CD4-positive, alpha-beta T cell treated with Interleukin-21 for 1 hour (primary cell): ENCODE results near the gene PRICKLE2.

Experiments used
- DNase-seq: peaks from one replicate; pipeline ENCODE4 v3.0.0-alpha.2; 2020

The PRICKLE2 gene

DNA sequence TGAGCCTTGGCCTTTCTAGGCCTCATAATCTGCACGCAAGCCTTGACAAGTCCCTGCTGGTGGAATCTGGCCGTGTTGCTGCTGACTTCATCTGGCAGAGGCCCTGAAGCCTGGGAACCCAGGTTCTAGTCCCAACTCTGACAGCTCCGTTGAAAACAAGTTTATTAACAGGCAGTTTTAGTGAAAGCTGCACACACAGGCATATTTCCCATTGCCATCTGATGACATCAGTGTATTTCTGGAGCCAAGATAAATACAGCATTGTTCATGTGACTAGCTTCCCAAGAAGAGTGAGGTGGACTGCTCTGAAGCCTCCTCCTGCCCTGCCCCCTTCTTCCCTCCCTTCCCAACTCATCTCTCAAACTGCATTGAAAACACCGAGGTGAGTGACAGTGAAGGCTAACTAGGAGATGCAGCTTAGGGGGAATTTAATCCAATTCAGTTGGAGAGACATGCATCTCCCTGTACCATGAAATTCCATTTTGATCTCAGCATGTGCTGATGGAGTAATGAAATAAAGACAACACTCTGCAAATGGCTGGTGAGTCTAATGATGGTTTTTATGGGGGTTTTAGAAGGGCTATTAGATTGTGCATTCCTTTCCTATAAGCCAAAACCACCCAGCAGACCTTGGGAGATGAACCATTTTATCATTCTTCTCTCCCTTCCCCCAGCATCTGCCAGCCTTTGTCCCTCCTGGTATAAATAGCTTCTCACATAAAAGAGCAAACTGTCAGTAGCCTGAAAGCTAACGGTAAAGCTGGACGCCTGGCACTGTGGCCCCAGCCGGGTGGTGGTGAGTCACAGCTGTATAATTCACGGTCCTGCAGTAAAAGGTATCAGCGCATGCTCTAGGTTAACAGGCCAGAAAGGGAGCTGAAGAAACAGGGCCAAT lies 38.0 kb downstream of the PRICKLE2 start:
- DNase-seq: no peak

DNA sequence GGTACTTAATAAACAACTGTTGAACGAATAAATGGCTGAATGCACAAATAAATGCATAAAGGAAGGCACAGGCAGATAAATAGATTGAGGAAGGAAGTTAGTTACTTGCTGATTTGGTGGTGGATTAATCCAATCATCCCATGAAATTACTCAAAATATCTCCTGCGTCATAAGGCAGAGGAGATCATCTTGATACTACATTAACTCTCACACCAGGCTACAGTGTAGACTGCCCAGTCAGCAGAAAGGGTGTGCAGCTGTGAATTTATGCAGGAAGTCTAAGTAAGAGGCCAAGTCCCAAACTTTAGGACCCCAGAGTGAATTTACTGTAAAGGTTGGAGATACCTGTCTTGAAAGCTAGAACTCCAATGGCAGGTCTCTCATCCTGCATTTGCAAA lies 38.6 kb downstream of the PRICKLE2 start:
- no peak for DNase-seq

DNA sequence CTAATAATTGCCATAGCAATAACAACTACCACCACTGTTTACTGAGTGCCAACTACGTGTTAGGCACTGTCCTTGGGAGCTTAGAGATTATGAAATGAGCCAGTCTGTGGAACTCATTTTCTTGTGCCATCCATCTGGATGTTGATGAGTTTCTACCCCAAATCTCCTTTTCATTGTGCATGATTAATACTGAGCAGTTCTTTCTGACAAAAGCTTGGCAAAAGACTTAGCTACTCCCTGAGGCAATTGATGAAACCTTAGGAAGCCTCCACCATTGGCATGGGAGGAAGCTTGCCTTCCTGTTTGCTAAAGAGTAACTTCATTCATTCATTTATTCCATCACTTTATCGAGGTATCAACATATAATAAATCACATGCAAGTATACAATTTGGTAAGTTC lies 39.8 kb downstream of the PRICKLE2 start:
- DNase-seq: no peak

DNA sequence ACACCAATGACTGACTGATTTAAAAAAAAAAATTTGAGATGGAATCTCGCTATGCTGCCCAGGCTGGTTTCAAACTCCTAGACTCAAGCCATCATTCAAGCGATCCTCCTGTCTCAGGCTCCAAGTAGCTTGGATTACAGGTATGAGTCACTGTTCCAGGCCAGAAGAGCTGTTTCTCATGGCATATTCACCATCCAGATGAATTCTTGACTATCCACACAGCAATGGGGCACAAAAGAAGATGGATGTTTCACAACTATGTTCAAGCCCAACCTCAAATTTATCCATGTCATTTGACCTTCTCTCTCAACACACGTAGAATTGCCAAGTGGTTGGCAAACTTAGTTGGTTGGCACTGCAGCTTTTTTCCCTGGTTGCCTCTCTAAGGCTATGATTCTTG lies 40.6 kb downstream of the PRICKLE2 start:
- no peak for DNase-seq

DNA sequence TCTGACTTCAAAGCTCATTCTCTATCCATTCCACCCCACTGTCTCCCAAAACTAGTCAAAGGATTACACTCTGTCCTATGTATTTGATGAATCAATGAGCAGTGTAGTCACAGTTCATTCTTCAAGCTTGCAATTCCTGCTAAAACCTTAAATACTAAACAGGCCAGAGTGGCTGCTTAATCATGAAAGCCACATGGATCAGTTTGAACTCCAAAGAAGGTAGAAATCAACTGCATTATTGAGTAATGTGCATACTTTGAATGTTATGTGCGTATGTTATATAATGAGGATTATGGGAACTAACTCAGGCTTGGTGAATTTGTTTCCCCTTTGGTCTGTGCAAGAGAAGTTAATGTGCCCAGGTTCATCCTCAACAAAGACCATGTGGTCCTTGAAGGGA lies 45.4 kb downstream of the PRICKLE2 start:
- DNase-seq: no peak

DNA sequence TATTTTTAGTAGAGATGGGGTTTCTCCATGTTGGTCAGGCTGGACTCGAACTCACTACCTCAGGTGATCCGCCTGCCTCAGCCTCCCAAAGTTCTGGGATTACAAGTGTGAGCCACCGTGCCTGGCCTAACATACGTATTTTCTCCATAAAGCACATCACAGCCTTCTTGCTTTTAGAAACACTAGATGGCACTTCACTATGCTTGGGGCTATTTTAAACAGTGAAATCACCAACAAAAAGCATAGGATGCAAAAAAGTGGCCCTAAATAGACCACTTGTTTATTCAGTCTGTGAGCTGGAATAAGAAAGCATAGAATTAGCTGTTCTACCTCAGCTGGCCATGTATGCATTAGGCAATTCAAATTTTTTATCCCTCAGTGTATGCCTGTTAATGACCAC lies 46.0 kb downstream of the PRICKLE2 start:
- DNase-seq: no peak

DNA sequence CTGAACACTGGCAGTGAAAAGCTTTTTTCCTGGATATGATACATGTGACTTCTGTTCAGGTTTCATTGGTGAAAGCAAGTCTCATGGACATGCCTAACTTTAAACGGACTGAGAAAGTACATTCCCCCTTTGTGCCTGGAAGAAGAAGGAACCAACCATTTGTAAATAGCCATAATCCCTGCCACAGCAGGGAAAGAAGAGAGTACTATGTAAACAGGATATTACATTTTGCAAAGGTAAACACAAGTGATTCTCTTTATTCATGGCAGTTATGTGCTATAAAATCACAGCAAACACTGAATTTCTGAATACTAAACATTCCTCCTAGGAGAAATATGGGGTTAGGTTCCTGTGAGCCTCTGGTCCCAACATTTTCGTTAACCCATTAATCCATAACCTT lies 46.8 kb downstream of the PRICKLE2 start:
- no peak for DNase-seq

- no peak for DNase-seq
Observed at GRCh38 chr3:64176461-64176996, 48.7 kb downstream of the PRICKLE2 start.

GRCh38 chr3:64174328-64174727 lies 50.9 kb downstream of the PRICKLE2 start:
- DNase-seq: no peak

GRCh38 chr3:64173563-64173962 lies 51.7 kb downstream of the PRICKLE2 start:
- DNase-seq: no peak

GRCh38 chr3:64170270-64170669 lies 55.0 kb downstream of the PRICKLE2 start:
- DNase-seq: no peak

- no peak for DNase-seq
Observed at GRCh38 chr3:64167868-64168267, 57.4 kb downstream of the PRICKLE2 start.

GRCh38 chr3:64167351-64167750 lies 57.9 kb downstream of the PRICKLE2 start:
- DNase-seq: no peak

- DNase-seq: no peak
Observed at GRCh38 chr3:64166584-64167162, 58.6 kb downstream of the PRICKLE2 start.

DNA sequence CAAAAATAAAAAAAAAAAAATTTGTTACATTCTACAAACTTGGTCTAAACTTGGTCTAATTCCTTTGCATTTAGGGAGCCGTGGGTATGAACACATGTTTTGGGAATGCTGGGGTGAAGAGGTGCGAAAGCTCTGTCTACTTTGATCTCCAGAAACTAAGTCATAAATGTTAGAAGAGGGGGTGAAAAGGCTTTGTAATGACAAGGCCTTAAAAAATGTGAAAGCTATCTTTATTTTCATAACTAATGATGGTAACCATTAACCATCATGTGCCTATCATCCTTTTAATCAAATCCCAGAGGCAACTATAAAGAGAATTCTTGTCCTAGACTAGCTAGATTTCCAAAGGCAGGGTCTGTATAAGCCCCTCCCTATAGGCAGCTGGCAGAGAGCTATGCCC lies 60.9 kb downstream of the PRICKLE2 start:
- no peak for DNase-seq

- no peak for DNase-seq
Observed at GRCh38 chr3:64163755-64164148, 61.5 kb downstream of the PRICKLE2 start.

GRCh38 chr3:64163019-64163754 lies 62.1 kb downstream of the PRICKLE2 start:
- no peak for DNase-seq

DNA sequence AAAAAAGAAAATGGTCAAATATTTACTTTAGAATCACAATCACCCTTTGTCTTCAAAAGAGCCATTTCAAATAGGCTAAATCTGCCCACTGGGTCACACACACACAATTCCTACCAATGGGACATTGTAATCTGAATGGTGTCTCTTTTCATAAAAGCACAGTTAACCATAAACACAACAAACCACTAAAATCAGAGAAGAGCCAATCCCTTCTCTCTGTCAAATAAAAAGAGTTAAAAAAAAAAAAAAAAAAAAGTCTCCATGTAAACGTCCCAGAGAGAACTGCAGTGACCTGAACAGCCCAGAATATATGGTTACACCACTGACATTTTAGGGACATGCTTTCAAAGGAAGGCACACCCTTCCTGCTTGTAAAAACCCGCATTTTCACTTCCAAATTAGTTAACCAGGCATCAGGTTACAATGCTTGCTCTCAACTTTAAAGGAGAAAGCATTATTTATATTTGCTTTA lies 63.7 kb downstream of the PRICKLE2 start:
- DNase-seq: no peak

- no peak for DNase-seq
Observed at GRCh38 chr3:64160000-64160695, 65.1 kb downstream of the PRICKLE2 start.

GRCh38 chr3:64158334-64158733 lies 66.9 kb downstream of the PRICKLE2 start:
- DNase-seq: no peak

DNA sequence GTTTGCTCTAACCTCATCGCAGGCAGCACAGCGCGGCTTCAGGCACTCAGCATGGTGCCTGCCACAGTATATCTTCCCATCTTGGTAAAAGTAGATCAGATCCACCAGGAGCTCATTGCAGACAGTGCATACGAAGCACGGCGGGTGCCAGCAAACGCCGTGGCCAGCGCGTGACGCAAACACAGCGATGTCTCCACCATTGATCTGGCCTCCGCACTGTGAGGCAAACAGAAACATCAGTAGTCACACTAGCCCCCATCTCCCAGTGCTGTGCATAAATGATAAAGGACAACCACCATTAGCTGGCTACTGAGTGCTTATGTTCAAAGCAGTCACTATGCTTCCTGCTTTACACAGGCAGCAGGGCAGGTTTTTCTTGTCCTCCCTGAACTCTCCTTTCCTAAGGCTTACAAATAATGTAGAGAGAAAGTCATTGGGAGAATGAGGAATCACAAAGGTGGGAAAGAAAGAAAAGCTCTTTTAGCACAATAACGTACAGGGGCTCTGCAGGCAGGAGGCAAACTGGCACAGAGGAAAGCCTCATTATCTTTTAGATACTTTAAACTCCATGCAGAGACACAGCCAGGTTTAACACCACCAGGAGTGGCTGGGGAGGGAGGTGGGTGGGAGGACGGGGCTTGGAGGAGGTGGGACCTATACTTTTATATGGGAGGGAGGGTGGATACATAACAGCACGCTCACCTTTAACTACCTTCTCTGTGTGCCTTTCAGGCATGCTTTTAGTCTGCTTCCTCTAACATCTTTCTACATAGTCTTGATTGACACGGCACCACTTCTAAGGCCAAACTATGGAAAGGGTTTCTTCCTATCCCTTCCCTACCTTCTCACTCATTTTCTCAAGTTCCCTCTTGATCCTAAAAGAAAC lies 67.9 kb downstream of the PRICKLE2 start:
- no peak for DNase-seq

DNA sequence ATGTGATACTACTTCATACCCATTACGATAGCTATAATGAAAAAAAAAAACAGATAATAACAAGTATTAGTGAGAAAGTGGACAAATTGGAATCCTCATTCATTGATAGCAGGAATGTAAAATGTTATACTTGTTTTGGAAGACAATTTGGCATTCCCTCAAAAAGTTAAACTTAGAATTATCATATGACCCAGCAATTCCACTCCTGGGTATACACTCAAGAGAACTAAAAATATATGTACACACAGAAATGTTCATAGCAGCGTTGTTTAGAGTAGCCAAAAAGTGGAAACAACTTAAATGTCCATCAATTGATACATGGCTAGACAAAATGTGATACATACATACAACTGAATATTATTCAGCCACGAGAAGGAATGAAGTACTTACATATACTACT lies 69.9 kb downstream of the PRICKLE2 start:
- DNase-seq: no peak
